Uterus (tissue), 4 donors: ENCODE data around the gene TIMM13. TPM values are rescaled to one million over a fixed set of nuclear protein-coding genes. Genes with fewer than 3 reads are reported as not detected.

Source experiments
- DNase-seq, 2 donors: peaks; one replicate each; pipeline ENCODE4 v3.0.0-alpha.2; 2019 to 2020
- H3K27ac ChIP-seq, 2 donors: fragments of 200-600 bp; sonication (generic); 1 replicate in 1 of 2; 2 replicates in 1 of 2; pipeline ENCODE4 v1.5.1; 2016 to 2018
- H3K27me3 ChIP-seq, 2 donors: fragments of 200-600 bp; sonication (generic); one replicate each; pipeline ENCODE4 v1.5.1; 2018 to 2019; ENCODE audit warnings: control low read depth in 1 of 2
- H3K36me3 ChIP-seq, 2 donors: fragments of 200-600 bp; sonication (generic); one replicate each; pipeline ENCODE4 v1.5.1; 2019; ENCODE audit warnings: control low read depth in 1 of 2
- H3K4me1 ChIP-seq, 2 donors: fragments of 200-600 bp; sonication (generic); one replicate each; pipeline ENCODE4 v1.5.1; 2018 to 2019; ENCODE audit warnings: control low read depth in 1 of 2
- H3K4me3 ChIP-seq, 2 donors: fragments of 200-600 bp; sonication (generic); 1 replicate in 1 of 2; 2 replicates in 1 of 2; pipeline ENCODE4 v1.5.1; 2018 to 2019; ENCODE audit warnings: mild to moderate bottlenecking in 1 of 2
- H3K9me3 ChIP-seq, 2 donors: fragments of 200-600 bp; sonication (generic); one replicate each; pipeline ENCODE4 v1.5.1; 2019; ENCODE audit warnings: control low read depth in 1 of 2
- CTCF ChIP-seq, 4 experiments: fragments of 200-600 bp in 2 of 4; fragments of 450-650 bp in 2 of 4; sonication (generic) in 2 of 4; IDR thresholded peaks; one replicate each; pipeline ENCODE4 v1.5.1; 2016 to 2019; ENCODE audit warnings: antibody characterized with exemption in 4 of 4, mild to moderate bottlenecking in 2 of 4, moderate library complexity in 1 of 4
- POLR2A ChIP-seq, 2 donors: fragments of 450-650 bp; IDR thresholded peaks; one replicate each; pipeline ENCODE4 v1.6.1; 2016; ENCODE audit warnings: antibody characterized with exemption in 2 of 2, mild to moderate bottlenecking in 1 of 2, moderate library complexity in 1 of 2
- intact Hi-C: fragments of 100-400 bp; cut with DNase I; formaldehyde crosslinking; loops from one replicate; pipeline ENCODE4 v1.15.1; 2023; ENCODE audit warnings: low total_unique reads
- total RNA-seq, 4 donors: library from RNA; depleted of rRNA in 3 of 4; stranded (reverse); fragments of >200 nt in 3 of 4; gene quantifications; one replicate each; pipeline versions ENCODE4 v1.1.0 to v1.2.4, GENCODE V29; 2014 to 2023
- donor health status: DM: yes; HTN: yes; CAD: no.

TIMM13 gene
- total RNA-seq, 4 donors from 2014 or later: 6.5 to 53.8 (median 31.9) TPM

DNA sequence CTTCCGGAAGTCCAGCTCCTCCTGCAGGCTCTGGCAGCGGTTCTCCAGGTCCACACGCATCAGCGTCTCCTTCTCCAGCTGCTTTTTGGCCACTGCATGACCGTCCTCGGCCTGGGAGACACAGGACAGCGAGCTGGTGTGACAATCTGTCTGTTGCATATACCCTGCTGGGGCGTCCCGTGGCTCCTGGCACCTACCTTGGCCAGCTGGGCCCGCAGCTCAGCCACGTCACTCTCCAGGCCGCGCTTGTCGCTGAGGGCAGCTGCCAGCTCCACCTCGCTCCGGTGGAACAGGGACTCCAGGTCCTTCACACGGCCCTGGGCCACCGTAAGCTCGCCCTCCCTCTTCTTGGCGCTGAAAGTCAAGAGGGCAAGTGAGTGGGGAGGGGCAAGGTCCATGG lies 10.8 kb upstream of the TIMM13 start:
- no peaks in the 10 kb centered on the region for H3K36me3 ChIP-seq
- no peaks in the 10 kb centered on the region for H3K4me1 ChIP-seq
- no peak overlapping the region for H3K4me3 ChIP-seq
- no peaks in the 10 kb centered on the region for H3K9me3 ChIP-seq
- no peak for DNase-seq
- H3K27ac ChIP-seq: no peak overlapping the region
- TF ChIP-seq CTCF (IDR thresholded peaks at IDR 0.05): no peak
- no peak for TF ChIP-seq POLR2A (IDR thresholded peaks at IDR 0.05)
- intact Hi-C loops: no loop called here
- no peaks in the 10 kb centered on the region for H3K27me3 ChIP-seq

- Histone ChIP-seq H3K36me3 (no peaks in the 10 kb centered on the region), H3K9me3 (no peaks in the 10 kb centered on the region), H3K27me3 (no peaks in the 10 kb centered on the region), H3K27ac (no peak overlapping the region), H3K4me1 (no peaks in the 10 kb centered on the region), H3K4me3 (no peak overlapping the region)
- no peak for DNase-seq
- no peak for TF ChIP-seq CTCF (IDR thresholded peaks at IDR 0.05)
- TF ChIP-seq POLR2A (IDR thresholded peaks at IDR 0.05): no peak
- intact Hi-C loops: no loop called here
These were observed 9.5 kb upstream of the TIMM13 start for GRCh38 chr19:2436926-2437325.

- Histone ChIP-seq H3K27ac (no peak overlapping the region), H3K36me3 (no peaks in the 10 kb centered on the region)
These were observed 9.0 kb upstream of the TIMM13 start for GRCh38 chr19:2436384-2436783.

GRCh38 chr19:2434721-2435265 lies 7.4 kb upstream of the TIMM13 start:
- DNase-seq: no peak

More at GRCh38 chr19:2436384-2436783, 9.0 kb upstream of the TIMM13 start:
- no peak for DNase-seq
- no peak for TF ChIP-seq CTCF (IDR thresholded peaks at IDR 0.05)
- no peak for TF ChIP-seq POLR2A (IDR thresholded peaks at IDR 0.05)
- no peak overlapping the region for H3K4me3 ChIP-seq
- no peaks in the 10 kb centered on the region for H3K4me1 ChIP-seq
- no peaks in the 10 kb centered on the region for H3K27me3 ChIP-seq
- intact Hi-C loops: no loop called here
- no peaks in the 10 kb centered on the region for H3K9me3 ChIP-seq

DNA sequence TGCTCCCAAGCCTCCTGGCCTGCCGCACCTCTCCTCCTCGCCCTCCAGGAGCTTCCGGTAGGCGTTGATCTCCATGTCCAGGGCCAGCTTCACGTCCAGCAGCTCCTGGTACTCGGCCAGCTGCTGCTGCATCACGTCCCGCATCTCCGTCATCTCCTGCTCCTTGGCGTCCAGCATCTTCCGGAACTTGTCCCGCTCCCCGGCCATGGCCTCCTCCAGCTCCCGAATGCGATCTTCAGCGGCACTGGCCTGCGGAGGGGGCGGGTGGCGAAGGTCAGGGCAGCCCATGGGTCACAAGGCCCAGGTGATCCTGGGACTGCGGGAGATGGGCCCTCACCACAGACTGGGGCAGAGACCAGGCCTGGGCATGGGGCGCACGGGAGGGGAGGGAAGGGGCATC lies 6.9 kb upstream of the TIMM13 start:
- H3K36me3 ChIP-seq: no peaks in the 10 kb centered on the region
- no peak for TF ChIP-seq CTCF (IDR thresholded peaks at IDR 0.05)
- no peak for TF ChIP-seq POLR2A (IDR thresholded peaks at IDR 0.05)
- no peak for DNase-seq
- intact Hi-C loops: no loop called here
- H3K27ac ChIP-seq: no peak overlapping the region
- no peaks in the 10 kb centered on the region for H3K9me3 ChIP-seq
- H3K4me1 ChIP-seq: no peaks in the 10 kb centered on the region
- H3K4me3 ChIP-seq: no peak overlapping the region
- no peaks in the 10 kb centered on the region for H3K27me3 ChIP-seq

More at GRCh38 chr19:2434721-2435265, 7.4 kb upstream of the TIMM13 start:
- no peak for TF ChIP-seq CTCF (IDR thresholded peaks at IDR 0.05)
- TF ChIP-seq POLR2A (IDR thresholded peaks at IDR 0.05): no peak
- Histone ChIP-seq H3K4me1 (no peaks in the 10 kb centered on the region), H3K36me3 (no peaks in the 10 kb centered on the region), H3K9me3 (no peaks in the 10 kb centered on the region), H3K27ac (no peak overlapping the region), H3K27me3 (no peaks in the 10 kb centered on the region), H3K4me3 (no peak overlapping the region)
- intact Hi-C loops: no loop called here
